ENCODE measurements around the gene PRDM15.

Gene PRDM15

GRCh38 chr21:41907496-41908258 is 28.5 kb upstream of the PRDM15 start:
- DNase-seq (ENCODE audit: low read depth), result no peak

GRCh38 chr21:41906770-41907169 is 27.6 kb upstream of the PRDM15 start:
- DNase-seq (ENCODE audit: low read depth), result no peak

- DNase-seq (ENCODE audit: low read depth), result no peak
These were observed 24.6 kb upstream of the PRDM15 start for GRCh38 chr21:41903559-41904351.

GRCh38 chr21:41902946-41903345 is 23.8 kb upstream of the PRDM15 start:
- DNase-seq (ENCODE audit: low read depth), result no peak

GRCh38 chr21:41901782-41902181 is 22.6 kb upstream of the PRDM15 start:
- no peak for DNase-seq (ENCODE audit: low read depth)

GRCh38 chr21:41901099-41901498 is 22.0 kb upstream of the PRDM15 start:
- no peak for DNase-seq (ENCODE audit: low read depth)

GRCh38 chr21:41900401-41900800 is 21.3 kb upstream of the PRDM15 start:
- DNase-seq (ENCODE audit: low read depth), result no peak

GRCh38 chr21:41899426-41900202 is 20.5 kb upstream of the PRDM15 start:
- DNase-seq (ENCODE audit: low read depth), result no peak

- DNase-seq (ENCODE audit: low read depth), result no peak
These were observed 19.9 kb upstream of the PRDM15 start for GRCh38 chr21:41898998-41899397.

- no peak for DNase-seq (ENCODE audit: low read depth)
These were observed 18.6 kb upstream of the PRDM15 start for GRCh38 chr21:41897700-41898099.

- no peak for DNase-seq (ENCODE audit: low read depth)
These were observed 18.0 kb upstream of the PRDM15 start for GRCh38 chr21:41897047-41897669.

GRCh38 chr21:41895643-41896493 is 16.7 kb upstream of the PRDM15 start:
- DNase-seq (ENCODE audit: low read depth), result no peak

- peak; percentile 80 for DNase-seq (ENCODE audit: low read depth)
These were observed 15.9 kb upstream of the PRDM15 start for GRCh38 chr21:41894922-41895557.

- DNase-seq (ENCODE audit: low read depth), result no peak
These were observed 15.4 kb upstream of the PRDM15 start for GRCh38 chr21:41894511-41894910.

- DNase-seq (ENCODE audit: low read depth), result no peak
These were observed 13.6 kb upstream of the PRDM15 start for GRCh38 chr21:41892726-41893125.

GRCh38 chr21:41891132-41891531 is 12.0 kb upstream of the PRDM15 start:
- no peak for DNase-seq (ENCODE audit: low read depth)

GRCh38 chr21:41890355-41890754 is 11.2 kb upstream of the PRDM15 start:
- DNase-seq (ENCODE audit: low read depth), result no peak

GRCh38 chr21:41888749-41889376 is 9.7 kb upstream of the PRDM15 start:
- DNase-seq (ENCODE audit: low read depth), result no peak

- no peak for DNase-seq (ENCODE audit: low read depth)
These were observed 8.5 kb upstream of the PRDM15 start for GRCh38 chr21:41887667-41888066.

- DNase-seq (ENCODE audit: low read depth), result no peak
These were observed 7.2 kb upstream of the PRDM15 start for GRCh38 chr21:41886328-41886727.

All from ELR (cell line).